ENCODE results near the gene CYP2U1.

The CYP2U1 gene

DNA sequence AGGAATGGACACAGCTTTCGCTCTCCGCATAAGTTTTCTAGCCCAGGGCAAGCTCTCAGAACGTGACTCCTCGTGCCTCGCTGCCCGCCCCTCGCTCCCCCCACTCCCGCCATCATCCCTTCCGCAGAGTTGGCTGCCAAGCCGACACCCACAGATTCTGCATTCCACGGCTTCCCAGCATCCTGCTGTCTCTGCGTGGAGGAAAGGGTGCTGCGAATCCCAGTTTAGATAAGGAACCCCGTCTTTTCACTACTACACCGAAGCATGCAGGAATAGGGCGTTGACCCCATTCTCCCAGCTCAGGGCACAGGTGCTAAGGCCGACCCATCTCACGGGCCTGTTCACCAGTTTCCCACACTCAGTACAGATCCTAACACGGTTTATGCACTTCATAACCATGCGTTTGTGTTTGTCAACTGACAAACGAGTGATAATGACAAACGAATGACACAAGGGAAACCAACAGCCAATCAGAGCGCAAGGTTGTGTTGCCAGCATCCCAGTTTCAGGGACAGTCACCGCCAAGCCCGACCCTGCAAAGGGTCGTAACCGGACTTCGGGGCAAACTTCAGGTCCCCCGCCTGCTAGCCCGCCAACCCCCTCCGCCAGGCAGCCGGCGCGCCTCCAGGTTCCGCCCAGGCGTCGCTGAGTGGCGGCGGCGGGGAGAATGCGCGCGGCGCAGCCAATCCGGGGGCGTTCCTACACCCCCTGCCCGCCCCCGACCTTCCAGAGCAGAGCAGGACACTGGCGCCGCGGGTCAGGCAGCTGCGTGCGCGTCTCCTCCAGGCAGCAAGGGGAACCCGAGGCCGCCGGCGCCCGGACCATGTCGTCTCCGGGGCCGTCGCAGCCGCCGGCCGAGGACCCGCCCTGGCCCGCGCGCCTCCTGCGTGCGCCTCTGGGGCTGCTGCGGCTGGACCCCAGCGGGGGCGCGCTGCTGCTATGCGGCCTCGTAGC is at the start of gene CYP2U1:
Gene CYP2U1 (plus strand): TSS at position 729 of the 954 bp plus-strand sequence. CDS start 95 bp downstream, at position 824.
- Histone ChIP-seq H3K9me3 (ENCODE audit: control insufficient read depth, insufficient read depth, low read length) (no peaks in the 10 kb centered on the region), H3K9ac (ENCODE audit: low read depth, low read length) (peak within 1 kb of the TSS; percentile 61), H3K4me1 (ENCODE audit: insufficient read depth, low read length) (no peaks in the 10 kb centered on the region), H3K36me3 (ENCODE audit: insufficient read depth, low read length) (no peaks in the 10 kb centered on the region)

DNA sequence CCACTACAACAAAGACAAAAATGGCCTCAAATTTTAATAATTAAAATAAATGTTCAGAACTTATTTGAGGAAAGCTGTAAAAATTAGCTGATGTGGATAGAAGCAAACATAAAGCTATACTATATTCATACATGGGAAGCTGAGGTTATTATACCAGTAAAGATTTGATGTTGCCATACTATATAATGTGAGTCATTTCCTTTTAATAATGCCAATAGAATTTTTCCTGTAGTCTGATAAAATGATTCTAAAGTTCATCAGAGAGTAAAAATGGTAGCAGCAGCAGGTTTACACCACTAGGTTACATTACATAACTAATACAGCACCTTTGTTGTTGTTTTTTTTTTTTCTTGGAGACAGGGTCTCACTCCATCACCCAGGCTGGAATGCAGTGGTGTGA is 45.5 kb upstream of the CYP2U1 start:
- no peak overlapping the region for H3K9ac ChIP-seq (ENCODE audit: low read depth, low read length)
- H3K36me3 ChIP-seq (ENCODE audit: insufficient read depth, low read length) = no peaks in the 10 kb centered on the region
- peaks cover 20% of the 10 kb centered on the region for H3K9me3 ChIP-seq (ENCODE audit: control insufficient read depth, insufficient read depth, low read length)
- H3K4me1 ChIP-seq (ENCODE audit: insufficient read depth, low read length) = peaks cover under 1% of the 10 kb centered on the region; the same call in 1 of the 2 replicates

DNA sequence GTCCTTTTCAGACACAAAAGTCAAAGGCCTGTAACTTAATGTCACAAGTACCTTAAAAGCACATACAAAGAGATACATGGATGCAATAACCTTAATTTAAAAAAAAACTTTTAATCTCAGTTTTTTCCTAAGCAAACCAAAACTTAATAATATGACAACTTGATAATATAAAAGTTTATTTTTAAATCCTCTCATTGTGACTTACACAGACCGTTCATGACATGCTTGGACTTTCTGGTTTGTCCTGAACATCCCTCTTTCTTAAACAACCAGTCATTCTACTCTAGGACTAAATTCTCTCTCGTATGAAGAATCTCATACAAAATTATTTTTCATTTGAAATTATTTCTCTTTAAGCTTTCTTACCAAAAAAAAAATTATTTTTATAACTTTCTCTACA is 43.1 kb upstream of the CYP2U1 start:
- H3K36me3 ChIP-seq (ENCODE audit: insufficient read depth, low read length) = no peaks in the 10 kb centered on the region
- H3K9ac ChIP-seq (ENCODE audit: low read depth, low read length) = no peak overlapping the region
- peaks cover 9% of the 10 kb centered on the region; the same call in 1 of the 2 replicates for H3K4me1 ChIP-seq (ENCODE audit: insufficient read depth, low read length)
- H3K9me3 ChIP-seq (ENCODE audit: control insufficient read depth, insufficient read depth, low read length) = peaks cover 23% of the 10 kb centered on the region

DNA sequence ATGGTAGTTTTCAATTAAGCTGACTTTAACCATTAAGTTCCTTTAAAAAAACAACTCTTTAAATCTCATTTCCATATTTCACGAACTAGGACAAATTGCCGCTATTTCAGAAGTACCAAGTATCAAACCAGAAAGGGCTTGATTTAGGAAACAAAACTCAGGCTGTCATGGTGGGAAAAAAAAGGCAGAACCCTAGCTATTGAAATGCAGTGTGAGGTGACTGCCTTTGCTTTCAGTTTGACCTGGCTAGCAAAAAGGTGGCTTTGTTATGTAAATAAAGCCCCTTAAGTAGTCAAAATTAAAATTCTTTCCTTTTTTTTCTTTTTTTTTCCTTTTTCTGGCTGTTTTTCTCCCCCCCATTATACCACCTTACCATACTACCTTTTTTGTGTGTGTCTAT is 40.6 kb upstream of the CYP2U1 start:
- Histone ChIP-seq H3K36me3 (ENCODE audit: insufficient read depth, low read length) (no peaks in the 10 kb centered on the region), H3K9me3 (ENCODE audit: control insufficient read depth, insufficient read depth, low read length) (peaks cover 19% of the 10 kb centered on the region), H3K4me1 (ENCODE audit: insufficient read depth, low read length) (peaks cover 12% of the 10 kb centered on the region; the same call in 1 of the 2 replicates), H3K9ac (ENCODE audit: low read depth, low read length) (no peak overlapping the region)

DNA sequence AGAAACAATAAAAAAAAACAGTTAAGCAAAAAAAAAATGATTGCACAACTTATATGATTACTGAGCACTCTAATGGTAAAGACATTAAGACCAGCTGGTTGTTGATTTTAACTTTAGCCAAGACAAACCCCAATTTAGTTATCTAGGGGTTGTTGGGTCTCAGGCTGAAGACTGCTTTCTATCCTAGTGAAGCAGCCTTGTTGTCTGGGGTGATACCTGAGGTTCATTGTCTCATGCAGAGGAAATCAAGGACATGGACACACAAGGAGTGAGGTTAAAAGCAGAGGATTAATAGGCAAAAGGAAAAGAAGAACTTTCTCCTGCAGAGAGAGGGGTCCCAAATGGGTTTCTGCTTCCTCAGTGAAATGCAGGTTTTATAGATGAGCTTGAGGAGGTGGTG is 40.0 kb upstream of the CYP2U1 start:
- H3K9ac ChIP-seq (ENCODE audit: low read depth, low read length) = 0 out of 2 replicates have a peak overlapping the region, but pooled peaks have one; percentile 1
- no peaks in the 10 kb centered on the region for H3K36me3 ChIP-seq (ENCODE audit: insufficient read depth, low read length)
- H3K9me3 ChIP-seq (ENCODE audit: control insufficient read depth, insufficient read depth, low read length) = peaks cover 16% of the 10 kb centered on the region; the same call in 1 of the 2 replicates
- peaks cover 12% of the 10 kb centered on the region for H3K4me1 ChIP-seq (ENCODE audit: insufficient read depth, low read length)

DNA sequence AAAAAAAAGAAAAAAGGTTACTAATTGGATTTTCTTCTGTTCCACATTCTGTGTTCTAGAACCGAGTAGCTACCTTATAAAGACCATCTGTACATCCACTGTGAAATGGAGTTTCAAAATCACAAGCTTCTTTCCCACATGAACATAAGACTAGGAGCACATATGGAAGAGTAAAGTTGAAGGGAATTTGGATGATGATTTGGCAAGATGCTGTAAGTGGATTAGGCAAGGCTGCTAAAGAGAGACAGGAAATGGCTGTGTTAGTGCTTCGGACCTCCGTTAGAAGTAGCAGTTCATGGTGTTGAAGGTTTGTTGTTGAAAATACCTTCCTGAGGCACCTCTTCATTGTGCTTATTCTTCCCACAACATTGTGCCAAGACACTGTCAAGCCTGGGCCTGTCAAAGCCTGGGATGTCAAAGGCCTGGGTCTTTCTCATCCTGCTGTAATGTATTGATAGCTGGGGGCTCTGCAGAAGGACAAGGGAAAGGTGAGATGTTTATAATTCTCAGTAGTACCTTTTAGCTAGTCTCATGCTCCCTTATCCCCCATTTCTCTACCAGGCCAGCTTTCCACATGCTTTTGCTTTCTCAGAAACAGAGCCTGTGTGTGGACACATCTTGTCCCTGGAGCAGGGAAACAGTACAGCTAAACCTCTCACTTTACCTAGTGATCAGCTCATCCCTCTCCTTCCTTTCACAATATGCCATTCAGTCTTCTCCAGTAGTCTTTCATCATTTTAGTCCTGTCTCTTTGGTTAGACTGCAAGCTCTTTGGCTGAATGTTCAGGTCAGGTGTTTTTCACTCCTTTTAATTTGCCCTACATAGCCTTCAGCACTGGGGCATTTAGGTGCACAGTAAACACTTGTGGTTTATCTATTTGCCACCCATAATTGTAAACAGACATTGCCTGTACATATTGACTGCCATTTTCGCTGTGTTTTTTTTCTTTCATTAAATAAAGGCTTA is 37.9 kb upstream of the CYP2U1 start:
- Histone ChIP-seq H3K36me3 (ENCODE audit: insufficient read depth, low read length) (no peaks in the 10 kb centered on the region), H3K9me3 (ENCODE audit: control insufficient read depth, insufficient read depth, low read length) (0 out of 2 replicates have a peak, but pooled peaks cover 10% of the 10 kb centered on the region), H3K9ac (ENCODE audit: low read depth, low read length) (no peak overlapping the region), H3K4me1 (ENCODE audit: insufficient read depth, low read length) (peaks cover 12% of the 10 kb centered on the region)

DNA sequence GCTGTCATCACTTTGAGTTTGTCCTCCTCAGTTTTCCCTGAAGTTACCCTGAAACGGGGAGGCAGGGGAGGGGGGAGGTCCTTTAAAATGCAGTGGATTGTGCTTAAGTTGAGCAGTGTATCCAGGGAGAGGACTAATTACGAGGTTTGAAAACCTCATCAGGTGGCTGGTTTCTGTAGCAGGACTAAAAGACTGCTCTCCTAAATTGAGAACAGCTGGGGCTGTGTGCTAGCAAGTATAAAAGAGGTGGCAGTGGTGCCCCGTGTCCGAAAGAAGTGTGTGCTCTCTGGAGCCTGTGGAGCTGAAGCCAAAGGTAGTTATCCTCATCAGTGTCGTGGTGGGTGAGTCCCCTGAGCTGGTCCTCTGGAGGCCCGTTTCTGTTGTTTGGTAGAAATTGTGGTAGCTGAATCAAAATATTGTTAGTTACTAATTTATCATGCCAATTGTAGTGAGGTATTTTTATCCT is 37.2 kb upstream of the CYP2U1 start:
- Histone ChIP-seq H3K9me3 (ENCODE audit: control insufficient read depth, insufficient read depth, low read length) (0 out of 2 replicates have a peak, but pooled peaks cover 10% of the 10 kb centered on the region), H3K4me1 (ENCODE audit: insufficient read depth, low read length) (peaks cover 12% of the 10 kb centered on the region), H3K9ac (ENCODE audit: low read depth, low read length) (no peak overlapping the region), H3K36me3 (ENCODE audit: insufficient read depth, low read length) (no peaks in the 10 kb centered on the region)

DNA sequence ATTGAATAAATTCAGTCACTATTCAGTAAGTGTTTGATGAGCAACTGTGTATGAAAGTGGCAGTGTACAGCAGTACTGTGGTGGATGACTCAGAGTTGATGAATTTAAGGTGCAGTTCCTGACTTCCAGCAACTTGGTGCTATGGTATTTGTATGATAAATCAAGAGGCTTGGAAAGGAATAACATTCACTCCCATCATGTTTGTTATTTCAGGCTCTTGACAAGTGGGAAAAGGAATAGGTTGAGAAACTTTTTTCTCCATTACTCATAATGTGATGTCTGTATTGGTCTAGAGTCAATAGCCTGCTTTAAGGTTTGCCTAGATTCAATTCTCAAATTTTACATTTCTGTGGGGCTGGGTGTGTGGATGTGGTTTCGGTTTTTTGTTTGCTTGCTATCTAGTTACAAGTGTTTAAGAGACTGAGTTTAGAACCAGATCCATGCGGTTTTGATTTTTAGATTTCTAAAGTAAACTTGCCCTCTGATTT is 35.1 kb upstream of the CYP2U1 start:
- H3K9me3 ChIP-seq (ENCODE audit: control insufficient read depth, insufficient read depth, low read length) = 0 out of 2 replicates have a peak, but pooled peaks cover 3% of the 10 kb centered on the region
- H3K9ac ChIP-seq (ENCODE audit: low read depth, low read length) = no peak overlapping the region
- H3K36me3 ChIP-seq (ENCODE audit: insufficient read depth, low read length) = no peaks in the 10 kb centered on the region
- H3K4me1 ChIP-seq (ENCODE audit: insufficient read depth, low read length) = peaks cover 8% of the 10 kb centered on the region

DNA sequence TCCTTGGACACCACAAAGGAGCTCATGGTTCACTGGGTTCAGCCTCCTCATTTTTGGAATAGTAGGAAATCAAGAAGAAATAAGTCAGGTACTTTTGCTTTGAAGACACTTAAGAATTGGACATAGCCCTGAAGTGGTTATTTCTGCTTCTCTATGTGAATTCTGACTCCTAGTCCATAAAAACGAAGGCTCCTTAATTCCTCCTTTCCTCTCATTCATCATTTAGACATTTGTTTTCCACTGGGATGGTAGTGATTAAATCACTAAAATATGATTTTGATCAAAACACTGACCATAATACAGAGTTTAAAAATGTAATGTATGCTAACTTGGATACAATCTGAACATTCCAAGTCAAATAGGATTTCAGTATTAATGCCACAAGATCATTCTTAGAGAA is 34.7 kb upstream of the CYP2U1 start:
- Histone ChIP-seq H3K4me1 (ENCODE audit: insufficient read depth, low read length) (peaks cover 5% of the 10 kb centered on the region), H3K36me3 (ENCODE audit: insufficient read depth, low read length) (no peaks in the 10 kb centered on the region), H3K9me3 (ENCODE audit: control insufficient read depth, insufficient read depth, low read length) (no peaks in the 10 kb centered on the region), H3K9ac (ENCODE audit: low read depth, low read length) (no peak overlapping the region)

DNA sequence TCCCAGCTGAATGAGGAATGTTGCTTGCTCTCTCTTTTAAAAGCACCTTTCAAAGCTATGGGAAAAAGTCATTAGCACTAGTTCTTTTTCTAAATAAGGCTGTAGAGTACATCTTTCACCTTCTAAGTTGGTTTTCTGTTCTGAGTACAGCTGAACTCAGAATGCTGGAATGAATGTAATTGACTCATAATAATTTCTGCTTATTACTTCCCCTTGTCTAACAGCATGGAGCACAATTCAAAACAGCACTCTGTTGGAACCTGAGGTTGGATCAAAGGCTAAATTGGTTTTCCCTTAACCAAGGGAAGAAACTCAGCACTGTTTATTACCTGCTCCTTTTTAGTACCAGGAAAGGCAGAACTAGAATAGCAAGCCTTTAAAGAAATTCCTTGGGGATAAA is 33.5 kb upstream of the CYP2U1 start:
- H3K36me3 ChIP-seq (ENCODE audit: insufficient read depth, low read length) = no peaks in the 10 kb centered on the region
- no peaks in the 10 kb centered on the region for H3K9me3 ChIP-seq (ENCODE audit: control insufficient read depth, insufficient read depth, low read length)

DNA sequence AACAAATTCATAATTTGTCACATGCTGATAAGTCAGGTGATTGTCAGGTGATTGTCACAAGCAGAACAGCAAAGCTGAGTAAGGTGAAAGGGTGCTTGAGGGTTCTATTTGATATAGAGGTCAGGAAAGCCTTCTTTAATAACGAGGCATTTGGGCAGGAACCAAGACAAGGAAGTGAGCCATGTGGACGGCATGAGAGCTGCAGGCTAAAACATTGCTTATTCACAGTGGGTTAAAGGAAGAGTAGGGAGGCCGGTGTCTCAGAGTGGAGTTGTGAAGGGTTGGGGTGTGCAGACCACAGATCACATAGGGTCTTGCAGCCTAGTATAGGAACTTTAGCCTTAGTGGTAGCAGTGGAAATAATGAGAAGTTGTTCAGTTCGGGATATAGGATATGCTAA is 31.3 kb upstream of the CYP2U1 start:
- Histone ChIP-seq H3K9me3 (ENCODE audit: control insufficient read depth, insufficient read depth, low read length) (no peaks in the 10 kb centered on the region; the same call in 1 of the 2 replicates), H3K4me1 (ENCODE audit: insufficient read depth, low read length) (no peaks in the 10 kb centered on the region; the same call in 1 of the 2 replicates), H3K36me3 (ENCODE audit: insufficient read depth, low read length) (no peaks in the 10 kb centered on the region), H3K9ac (ENCODE audit: low read depth, low read length) (no peak overlapping the region)

More for the DNA sequence above, 33.5 kb upstream of the CYP2U1 start:
- H3K4me1 ChIP-seq (ENCODE audit: insufficient read depth, low read length) = peaks cover 3% of the 10 kb centered on the region; the same call in 1 of the 2 replicates
- H3K9ac ChIP-seq (ENCODE audit: low read depth, low read length) = no peak overlapping the region

DNA sequence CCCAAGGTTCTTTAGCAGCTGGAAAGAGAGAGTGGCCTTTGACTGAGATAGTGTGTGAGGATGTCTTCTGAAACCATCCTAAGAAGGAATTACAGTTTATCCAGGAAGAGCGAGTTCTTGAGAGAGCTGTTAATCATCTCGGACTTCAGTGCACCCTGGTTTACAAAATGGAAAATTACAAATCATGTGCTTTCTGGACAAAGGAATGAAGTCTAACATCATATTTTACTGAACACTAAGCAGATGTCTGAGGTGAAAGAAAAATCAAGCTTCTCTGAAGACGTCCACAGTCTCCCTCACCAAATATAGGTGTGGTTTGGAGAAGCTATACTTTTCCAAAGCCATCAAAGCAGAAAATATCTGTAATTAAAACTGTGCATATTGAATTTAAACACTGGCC is 30.8 kb upstream of the CYP2U1 start:
- H3K4me1 ChIP-seq (ENCODE audit: insufficient read depth, low read length) = no peaks in the 10 kb centered on the region; the same call in 1 of the 2 replicates
- no peaks in the 10 kb centered on the region for H3K36me3 ChIP-seq (ENCODE audit: insufficient read depth, low read length)
- no peak overlapping the region for H3K9ac ChIP-seq (ENCODE audit: low read depth, low read length)
- H3K9me3 ChIP-seq (ENCODE audit: control insufficient read depth, insufficient read depth, low read length) = no peaks in the 10 kb centered on the region; the same call in 1 of the 2 replicates

DNA sequence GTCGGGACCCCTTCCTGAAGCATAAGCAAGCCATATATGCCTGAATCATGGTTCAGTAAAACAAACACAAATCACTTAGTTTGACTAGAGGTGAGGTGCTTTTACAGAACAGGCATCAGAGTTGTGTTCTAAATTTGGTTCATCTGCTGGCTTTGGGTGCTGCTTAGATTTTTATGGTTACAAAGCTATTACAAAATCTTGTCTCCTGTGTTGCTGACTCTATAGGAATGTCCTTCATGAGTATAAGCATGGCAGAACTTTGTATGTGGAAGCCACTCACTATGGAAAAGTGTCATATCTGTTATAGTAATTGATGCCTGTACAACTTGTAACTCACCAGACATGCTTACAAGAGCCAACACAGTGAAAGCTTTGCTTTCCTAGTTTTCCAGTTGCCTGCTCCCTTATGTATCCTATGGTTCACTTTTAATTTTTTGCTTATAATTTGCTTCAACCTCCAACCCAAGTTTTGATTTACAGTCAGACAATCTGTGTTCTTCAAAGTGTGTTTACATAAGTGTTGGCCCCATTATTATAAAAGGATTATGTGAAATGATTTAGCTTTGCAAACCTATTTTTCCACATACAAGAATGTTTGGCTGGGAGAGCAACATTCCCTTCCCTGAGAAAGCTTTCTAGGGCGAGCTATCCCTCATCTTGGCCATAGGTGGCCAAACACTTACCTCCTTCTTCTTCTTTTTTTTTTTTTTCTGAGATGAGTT is 30.0 kb upstream of the CYP2U1 start:
- no peaks in the 10 kb centered on the region for H3K36me3 ChIP-seq (ENCODE audit: insufficient read depth, low read length)
- H3K9me3 ChIP-seq (ENCODE audit: control insufficient read depth, insufficient read depth, low read length) = no peaks in the 10 kb centered on the region; the same call in 1 of the 2 replicates
- H3K4me1 ChIP-seq (ENCODE audit: insufficient read depth, low read length) = peaks cover 4% of the 10 kb centered on the region; the same call in 1 of the 2 replicates
- no peak overlapping the region for H3K9ac ChIP-seq (ENCODE audit: low read depth, low read length)
